ENCODE data around the gene MYMK.

GRCh38 chr9:133477461-133477860 is 47.3 kb downstream of the MYMK start:
- TF ChIP-seq POLR2AphosphoS5 (IDR thresholded peaks at IDR 0.05; ENCODE audit: borderline replicate concordance, low read depth, low read length) (no peak), EZH2 (IDR thresholded peaks at IDR 0.05) (no peak), FOXP2 (optimal IDR thresholded peaks at IDR 0.05; ENCODE audit: control extremely low read depth, extremely low read length, insufficient read depth) (no peak)

All from SK-N-MC (cell line).